LNCAP (cell line): Measurements from ENCODE around the gene POPDC2.

Source experiments
- TF ChIP-seq, protein P1 (sequence below): fragments of 450-650 bp; IDR thresholded peaks from 2 replicates; pipeline ENCODE4 v1.5.1; 2017; ENCODE audit warnings: mild to moderate bottlenecking

Gene POPDC2

DNA sequence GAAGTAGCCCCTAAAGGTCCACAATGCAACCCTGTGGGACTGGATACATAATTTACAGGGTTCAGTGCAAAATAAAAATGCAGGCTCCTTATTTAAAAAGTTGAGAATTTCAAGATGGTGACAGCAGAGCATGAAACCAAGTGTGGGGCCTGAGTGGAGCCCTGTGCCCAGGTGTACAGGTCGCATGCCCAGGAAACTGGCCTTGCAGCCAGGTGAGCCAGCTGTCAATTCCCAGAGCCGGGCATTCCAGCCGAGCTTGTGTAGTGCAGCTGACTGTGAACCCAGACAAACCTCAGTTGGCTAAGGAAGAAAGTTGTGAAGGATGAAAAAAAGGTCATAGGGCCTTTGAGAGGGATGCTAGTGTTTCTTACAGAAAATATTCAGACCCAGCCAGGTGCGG, 27.6 kb downstream of the POPDC2 start:
- TF ChIP-seq, protein P1, sequence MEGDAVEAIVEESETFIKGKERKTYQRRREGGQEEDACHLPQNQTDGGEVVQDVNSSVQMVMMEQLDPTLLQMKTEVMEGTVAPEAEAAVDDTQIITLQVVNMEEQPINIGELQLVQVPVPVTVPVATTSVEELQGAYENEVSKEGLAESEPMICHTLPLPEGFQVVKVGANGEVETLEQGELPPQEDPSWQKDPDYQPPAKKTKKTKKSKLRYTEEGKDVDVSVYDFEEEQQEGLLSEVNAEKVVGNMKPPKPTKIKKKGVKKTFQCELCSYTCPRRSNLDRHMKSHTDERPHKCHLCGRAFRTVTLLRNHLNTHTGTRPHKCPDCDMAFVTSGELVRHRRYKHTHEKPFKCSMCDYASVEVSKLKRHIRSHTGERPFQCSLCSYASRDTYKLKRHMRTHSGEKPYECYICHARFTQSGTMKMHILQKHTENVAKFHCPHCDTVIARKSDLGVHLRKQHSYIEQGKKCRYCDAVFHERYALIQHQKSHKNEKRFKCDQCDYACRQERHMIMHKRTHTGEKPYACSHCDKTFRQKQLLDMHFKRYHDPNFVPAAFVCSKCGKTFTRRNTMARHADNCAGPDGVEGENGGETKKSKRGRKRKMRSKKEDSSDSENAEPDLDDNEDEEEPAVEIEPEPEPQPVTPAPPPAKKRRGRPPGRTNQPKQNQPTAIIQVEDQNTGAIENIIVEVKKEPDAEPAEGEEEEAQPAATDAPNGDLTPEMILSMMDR: no peak

DNA sequence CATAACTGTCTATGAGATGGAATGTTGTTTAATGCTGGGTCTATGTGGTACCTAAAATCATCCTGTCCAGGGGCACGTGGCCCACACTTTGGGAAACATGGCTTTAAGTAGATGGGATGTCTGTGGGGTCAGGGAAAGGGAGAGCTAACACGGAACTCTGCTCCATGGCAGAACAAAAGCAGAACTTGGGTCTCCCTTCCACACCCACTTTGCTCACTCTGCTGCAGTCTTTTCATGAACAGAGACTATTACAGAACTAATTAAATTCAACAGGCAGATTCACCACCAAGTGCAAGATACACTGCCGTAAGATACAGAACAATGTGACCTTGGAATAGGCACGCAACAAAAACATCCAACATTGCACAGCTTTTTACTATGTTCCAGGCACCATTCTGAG, 28.2 kb downstream of the POPDC2 start:
- TF ChIP-seq, protein P1: no peak

DNA sequence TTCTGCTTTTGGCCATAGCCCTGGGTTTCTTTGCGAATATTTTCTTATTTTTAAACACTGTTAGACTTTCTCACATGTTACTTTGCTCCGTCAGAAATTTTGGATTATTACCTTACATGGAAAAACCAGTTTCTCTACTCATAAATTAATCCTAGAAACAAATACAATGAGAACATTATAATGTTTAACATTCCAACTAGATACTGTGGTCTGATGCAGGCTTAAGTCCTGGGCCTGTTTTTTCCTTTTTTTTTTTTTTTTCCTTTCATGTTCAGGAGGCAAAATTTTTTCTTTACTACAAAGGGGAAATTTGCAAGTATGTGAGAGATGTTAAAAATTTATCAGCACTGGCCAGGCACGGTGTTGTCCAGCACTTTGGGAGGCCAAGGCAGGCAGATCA, 28.9 kb downstream of the POPDC2 start:
- TF ChIP-seq, protein P1: no peak

DNA sequence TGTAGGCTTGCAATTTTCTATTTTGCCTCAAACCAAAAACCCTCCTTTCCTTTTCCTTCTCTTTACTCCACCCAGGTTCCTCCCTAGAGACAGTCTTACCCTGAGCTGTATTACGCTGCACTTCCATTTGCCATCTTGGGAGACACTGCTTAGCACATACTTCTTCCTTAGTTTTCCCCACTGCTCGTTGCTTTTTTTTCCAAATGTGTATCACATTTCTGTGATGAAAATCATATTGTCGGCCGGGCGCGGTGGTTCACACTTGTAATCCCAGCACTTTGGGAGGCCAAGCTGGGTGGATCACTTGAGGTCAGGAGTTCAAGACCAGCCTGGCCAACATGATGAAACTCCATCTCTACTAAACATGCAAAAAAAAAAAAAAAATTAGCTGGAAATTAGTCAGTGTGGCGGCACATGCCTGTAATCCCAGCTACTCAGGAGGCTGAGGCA, 29.5 kb downstream of the POPDC2 start:
- TF ChIP-seq, protein P1: no peak

DNA sequence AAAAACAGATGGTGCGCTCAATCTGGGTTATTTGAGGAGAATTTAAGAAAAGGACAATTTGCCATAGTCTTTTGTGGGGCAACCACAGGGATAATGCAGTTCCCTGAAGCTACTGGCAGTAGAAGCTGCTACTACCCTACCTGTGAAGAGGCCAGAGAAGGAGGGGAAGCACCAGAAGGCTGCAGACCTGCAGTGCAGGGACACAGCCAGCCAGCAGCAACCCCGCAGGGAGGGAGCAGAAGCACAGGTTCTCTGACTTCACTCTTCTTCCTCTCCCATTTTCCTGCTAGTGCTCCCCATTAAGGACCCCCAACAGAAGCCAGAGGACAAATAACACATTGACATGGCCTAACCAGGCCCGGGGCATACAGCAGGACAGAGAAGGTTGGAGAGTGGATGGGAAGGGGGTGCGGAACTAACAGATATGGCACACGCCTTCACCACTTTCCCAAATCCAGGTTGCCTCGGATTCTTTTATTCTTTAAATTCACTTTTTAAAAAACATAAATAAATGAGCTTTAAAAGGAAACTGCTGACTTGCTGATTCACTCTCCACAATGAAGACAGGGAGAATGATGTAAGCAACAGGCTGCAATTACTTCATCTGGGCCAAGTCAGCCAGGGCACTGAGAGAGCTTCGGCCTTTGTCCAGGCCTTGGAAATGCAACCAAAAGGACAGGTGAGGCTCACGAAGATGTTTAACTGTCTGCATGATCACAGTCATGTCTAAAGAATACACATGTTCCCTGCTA, 30.1 kb downstream of the POPDC2 start:
- TF ChIP-seq, protein P1: no peak

DNA sequence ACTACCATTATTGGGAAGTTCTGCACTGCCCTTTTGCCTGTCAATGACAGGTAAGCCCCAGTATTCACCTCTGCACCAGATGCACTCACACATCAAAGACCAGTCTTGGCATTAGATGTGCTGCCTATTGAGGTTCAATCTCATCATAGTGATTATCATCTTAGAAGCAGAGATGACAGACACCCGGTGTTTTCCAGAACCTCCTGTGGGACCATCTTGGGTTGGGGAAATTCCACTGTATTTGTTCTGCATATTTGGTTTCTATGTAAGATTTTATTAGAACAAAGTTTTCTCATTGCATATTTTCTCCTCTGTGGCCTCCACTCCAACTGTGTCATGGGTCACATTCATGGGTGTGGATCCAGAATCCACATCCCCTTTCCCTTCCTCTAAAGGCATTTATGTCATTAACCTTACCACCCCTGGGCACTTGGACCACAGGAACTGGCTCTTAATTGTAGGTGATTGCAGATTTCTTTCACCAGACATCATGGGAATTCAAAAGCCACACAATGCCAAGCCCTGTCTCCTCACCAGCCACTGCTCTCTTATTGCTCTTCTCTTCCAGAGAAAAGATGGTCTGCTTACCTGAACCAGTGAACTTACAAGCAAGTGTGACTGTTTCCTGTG, 31.5 kb downstream of the POPDC2 start:
- TF ChIP-seq, protein P1: no peak

DNA sequence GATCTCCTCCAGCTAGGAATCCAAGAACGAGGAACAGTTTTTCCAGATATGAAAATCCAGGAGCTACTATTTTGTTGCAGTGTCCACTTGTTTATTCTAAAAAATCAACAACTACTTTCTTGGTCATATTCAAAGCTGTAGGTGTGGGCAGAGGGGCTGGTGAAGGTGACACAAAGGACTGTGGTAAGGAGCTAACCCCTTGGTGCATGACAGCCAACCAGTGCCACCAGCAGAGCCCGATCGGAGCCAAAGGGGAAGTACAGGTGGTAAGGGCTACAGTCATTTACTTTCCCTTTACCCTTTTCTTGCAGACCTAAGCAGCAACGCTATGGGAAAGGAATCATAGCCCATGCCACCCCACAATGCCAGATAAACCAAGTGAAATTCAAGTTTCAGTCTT, 32.0 kb downstream of the POPDC2 start:
- TF ChIP-seq, protein P1: no peak
